ENCODE measurements around the gene ANAPC13. TPM values are rescaled to one million over a fixed set of nuclear protein-coding genes. Genes with fewer than 3 reads are reported as not detected.

The ANAPC13 gene
- total RNA-seq, result 39.9 and 53.0 TPM in 2 replicates

GRCh38 chr3:134485718-134486576 lies at the start of gene ANAPC13, which contains the start of gene CEP63:
Gene ANAPC13, minus strand, starts transcription at chr3:134485985. Its CDS starts 3,081 bp downstream, at chr3:134482904.
Gene CEP63, plus strand, starts transcription at chr3:134486057. Its CDS starts 9,264 bp downstream, at chr3:134495321.
- DNase-seq (ENCODE audit: low read depth in 2 of 2), result peak; percentile 99 to 100

- DNase-seq (ENCODE audit: low read depth in 2 of 2), result no peak
Measured at GRCh38 chr3:134535186-134535970, 49.6 kb upstream of the ANAPC13 start.

- no peak for DNase-seq (ENCODE audit: low read depth in 2 of 2)
Measured at GRCh38 chr3:134533493-134533892, 47.7 kb upstream of the ANAPC13 start.

- DNase-seq (ENCODE audit: low read depth in 2 of 2), result no peak
Measured at GRCh38 chr3:134527538-134528186, 41.9 kb upstream of the ANAPC13 start.

- peak; percentile 4 to 16 for DNase-seq (ENCODE audit: low read depth in 2 of 2)
Measured at GRCh38 chr3:134527037-134527436, 41.3 kb upstream of the ANAPC13 start.

GRCh38 chr3:134526319-134526718 lies 40.5 kb upstream of the ANAPC13 start:
- no peak for DNase-seq (ENCODE audit: low read depth in 2 of 2)

GRCh38 chr3:134525293-134525692 lies 39.5 kb upstream of the ANAPC13 start:
- DNase-seq (ENCODE audit: low read depth in 2 of 2), result no peak

- no peak for DNase-seq (ENCODE audit: low read depth in 2 of 2)
Measured at GRCh38 chr3:134522541-134522940, 36.8 kb upstream of the ANAPC13 start.

- peak; percentile 18 to 48 for DNase-seq (ENCODE audit: low read depth in 2 of 2)
Measured at GRCh38 chr3:134517791-134518190, 32.0 kb upstream of the ANAPC13 start.

GRCh38 chr3:134516905-134517304 lies 31.1 kb upstream of the ANAPC13 start:
- no peak for DNase-seq (ENCODE audit: low read depth in 2 of 2)

GRCh38 chr3:134511500-134511899 lies 25.7 kb upstream of the ANAPC13 start:
- DNase-seq (ENCODE audit: low read depth in 2 of 2), result no peak

- no peak for DNase-seq (ENCODE audit: low read depth in 2 of 2)
Measured at GRCh38 chr3:134505485-134505884, 19.7 kb upstream of the ANAPC13 start.

- no peak for DNase-seq (ENCODE audit: low read depth in 2 of 2)
Measured at GRCh38 chr3:134504132-134504531, 18.3 kb upstream of the ANAPC13 start.

GRCh38 chr3:134503266-134503665 lies 17.5 kb upstream of the ANAPC13 start:
- no peak for DNase-seq (ENCODE audit: low read depth in 2 of 2)

- no peak for DNase-seq (ENCODE audit: low read depth in 2 of 2)
Measured at GRCh38 chr3:134496471-134497071, 10.8 kb upstream of the ANAPC13 start.

GRCh38 chr3:134495980-134496379 lies 10.2 kb upstream of the ANAPC13 start:
- no peak for DNase-seq (ENCODE audit: low read depth in 2 of 2)

- DNase-seq (ENCODE audit: low read depth in 2 of 2), result no peak
Measured at GRCh38 chr3:134494495-134494894, 8.7 kb upstream of the ANAPC13 start.

- peak; percentile 33 to 69 for DNase-seq (ENCODE audit: low read depth in 2 of 2)
Measured at GRCh38 chr3:134487406-134487805, 1.6 kb upstream of the ANAPC13 start.

- peak; percentile 33 to 40 for DNase-seq (ENCODE audit: low read depth in 2 of 2)
Measured at GRCh38 chr3:134486577-134487041, 824 bp upstream of the ANAPC13 start.

GRCh38 chr3:134485075-134485717 lies 589 bp downstream of the ANAPC13 start:
- peak; percentile 41 to 96 for DNase-seq (ENCODE audit: low read depth in 2 of 2)
